DND-41 (cell line): ENCODE data around the gene RBFOX1.

Experiments used
- ATAC-seq: fragments of 200-7000 bp; cut with Tn5 transposase; 3 replicates; pipeline ENCODE4 v1.9.1; 2021; ENCODE audit warnings: low read depth; ENCODE audit not compliant: insufficient read depth
- DNase-seq: peaks from one replicate; pipeline ENCODE4 v3.0.0-alpha.2; 2020
- H2AFZ ChIP-seq: 2 replicates; pipeline ENCODE4 v1.6.0; 2012; ENCODE audit warnings: low read depth, low read length
- H3K27ac ChIP-seq: 2 replicates; pipeline ENCODE4 v1.5.1; 2012; ENCODE audit warnings: low read length, inconsistent platforms
- H3K27me3 ChIP-seq: fragments of 200-600 bp; sonication (generic); 2 replicates; pipeline ENCODE4 v1.6.0; 2012; ENCODE audit warnings: low read length, mild to moderate bottlenecking, inconsistent platforms; ENCODE audit not compliant: insufficient read depth, poor library complexity
- H3K36me3 ChIP-seq: 2 replicates; pipeline ENCODE4 v1.5.1; 2012; ENCODE audit warnings: low read length, inconsistent platforms; ENCODE audit not compliant: insufficient read depth
- H3K4me1 ChIP-seq: 2 replicates; pipeline ENCODE4 v1.5.1; 2012; ENCODE audit warnings: mild to moderate bottlenecking, low read length; ENCODE audit not compliant: insufficient read depth
- H3K4me2 ChIP-seq: 2 replicates; pipeline ENCODE4 v1.6.0; 2012; ENCODE audit warnings: mild to moderate bottlenecking, moderate library complexity, low read length, inconsistent platforms; ENCODE audit not compliant: insufficient read depth
- H3K4me3 ChIP-seq, 2 experiments: fragments of 200-600 bp in 1 of 2; shearing (Covaris generic) in 1 of 2; 2 replicates each; pipeline ENCODE4 v1.5.1; 2012 to 2016; ENCODE audit warnings: inconsistent platforms in 2 of 2, low read length in 2 of 2, mild to moderate bottlenecking in 2 of 2, low read depth in 1 of 2, moderate library complexity in 1 of 2
- H3K79me2 ChIP-seq: 2 replicates; pipeline ENCODE4 v1.6.0; 2012; ENCODE audit warnings: low read length, inconsistent platforms; ENCODE audit not compliant: insufficient read depth
- H3K9ac ChIP-seq: 2 replicates; pipeline ENCODE4 v1.6.0; 2012; ENCODE audit warnings: low read depth, mild to moderate bottlenecking, inconsistent platforms, low read length, moderate library complexity
- H3K9me3 ChIP-seq: 2 replicates; pipeline ENCODE4 v1.5.1; 2012; ENCODE audit warnings: low read length, moderate library complexity, mild to moderate bottlenecking, inconsistent platforms; ENCODE audit not compliant: insufficient read depth, severe bottlenecking
- H4K20me1 ChIP-seq: 2 replicates; pipeline ENCODE4 v1.6.0; 2012; ENCODE audit warnings: low read length; ENCODE audit not compliant: insufficient read depth
- CTCF ChIP-seq: IDR thresholded peaks from 2 replicates; pipeline ENCODE4 v1.5.1; 2012; ENCODE audit warnings: borderline replicate concordance, low read length, moderate library complexity, mild to moderate bottlenecking; ENCODE audit not compliant: poor library complexity, severe bottlenecking; ENCODE audit errors: extremely low read depth
- EZH2 ChIP-seq: IDR thresholded peaks from 3 replicates; pipeline ENCODE4 v1.6.1; 2012; ENCODE audit warnings: borderline replicate concordance, low read depth, mild to moderate bottlenecking, moderate library complexity, low read length, inconsistent platforms; ENCODE audit not compliant: severe bottlenecking

Gene RBFOX1

GRCh38 chr16:7470344-7470743 is 137.7 kb downstream of the RBFOX1 start:
- no peaks in the 10 kb centered on the region for H3K36me3 ChIP-seq
- no peak overlapping the region for H2AFZ ChIP-seq
- no peak overlapping the region for H3K27ac ChIP-seq
- no peaks in the 10 kb centered on the region for H3K4me1 ChIP-seq
- no peaks in the 10 kb centered on the region for H3K9me3 ChIP-seq
- no peak for ATAC-seq
- H3K4me3 ChIP-seq = no peak overlapping the region
- no peaks in the 10 kb centered on the region for H3K27me3 ChIP-seq
- H4K20me1 ChIP-seq = no peaks in the 10 kb centered on the region
- TF ChIP-seq EZH2 (no peak), CTCF (no peak)
- H3K9ac ChIP-seq = no peak overlapping the region
- H3K79me2 ChIP-seq = no peaks in the 10 kb centered on the region
- no peak overlapping the region for H3K4me2 ChIP-seq
- no peak for DNase-seq

- no peak for ATAC-seq
- H3K4me1 ChIP-seq = no peaks in the 10 kb centered on the region
- TF ChIP-seq EZH2 (no peak), CTCF (no peak)
Measured at GRCh38 chr16:7471268-7471667, 138.6 kb downstream of the RBFOX1 start.

GRCh38 chr16:7482032-7482431 is 149.4 kb downstream of the RBFOX1 start:
- no peak for ATAC-seq
- Histone ChIP-seq H3K4me3 (no peak overlapping the region), H3K79me2 (no peaks in the 10 kb centered on the region), H3K4me1 (no peaks in the 10 kb centered on the region), H3K27me3 (no peaks in the 10 kb centered on the region), H3K4me2 (no peak overlapping the region), H3K9ac (no peak overlapping the region), H3K36me3 (no peaks in the 10 kb centered on the region), H3K27ac (no peak overlapping the region), H4K20me1 (no peaks in the 10 kb centered on the region), H2AFZ (no peak overlapping the region), H3K9me3 (no peaks in the 10 kb centered on the region)
- TF ChIP-seq CTCF (no peak), EZH2 (no peak)
- DNase-seq = no peak

More at GRCh38 chr16:7471268-7471667, 138.6 kb downstream of the RBFOX1 start:
- Histone ChIP-seq H3K27ac (no peak overlapping the region), H2AFZ (no peak overlapping the region), H3K9me3 (no peaks in the 10 kb centered on the region), H3K9ac (no peak overlapping the region), H3K4me2 (no peak overlapping the region), H3K36me3 (no peaks in the 10 kb centered on the region), H4K20me1 (no peaks in the 10 kb centered on the region), H3K79me2 (no peaks in the 10 kb centered on the region), H3K27me3 (no peaks in the 10 kb centered on the region), H3K4me3 (no peak overlapping the region)
- no peak for DNase-seq

- Histone ChIP-seq H3K79me2 (no peaks in the 10 kb centered on the region), H3K9me3 (no peaks in the 10 kb centered on the region), H3K4me2 (no peak overlapping the region), H3K4me3 (no peak overlapping the region), H3K27me3 (no peaks in the 10 kb centered on the region), H3K4me1 (no peaks in the 10 kb centered on the region), H4K20me1 (no peaks in the 10 kb centered on the region), H3K9ac (no peak overlapping the region), H3K27ac (no peak overlapping the region), H3K36me3 (no peaks in the 10 kb centered on the region), H2AFZ (no peak overlapping the region)
- DNase-seq = no peak
- no peak for ATAC-seq
- no peak for TF ChIP-seq CTCF
- no peak for TF ChIP-seq EZH2
Measured at GRCh38 chr16:7482596-7483290, 150.1 kb downstream of the RBFOX1 start.
